ENCODE results near the gene RALY.

RALY gene

GRCh38 chr20:34102342-34102741, 108.6 kb downstream of the RALY start:
- no peak for DNase-seq (ENCODE audit: low read depth in 2 of 3, low spot score in 1 of 3)

- no peak for DNase-seq (ENCODE audit: low read depth in 2 of 3, low spot score in 1 of 3)
These were observed 110.3 kb downstream of the RALY start for GRCh38 chr20:34104059-34104458.

DNA sequence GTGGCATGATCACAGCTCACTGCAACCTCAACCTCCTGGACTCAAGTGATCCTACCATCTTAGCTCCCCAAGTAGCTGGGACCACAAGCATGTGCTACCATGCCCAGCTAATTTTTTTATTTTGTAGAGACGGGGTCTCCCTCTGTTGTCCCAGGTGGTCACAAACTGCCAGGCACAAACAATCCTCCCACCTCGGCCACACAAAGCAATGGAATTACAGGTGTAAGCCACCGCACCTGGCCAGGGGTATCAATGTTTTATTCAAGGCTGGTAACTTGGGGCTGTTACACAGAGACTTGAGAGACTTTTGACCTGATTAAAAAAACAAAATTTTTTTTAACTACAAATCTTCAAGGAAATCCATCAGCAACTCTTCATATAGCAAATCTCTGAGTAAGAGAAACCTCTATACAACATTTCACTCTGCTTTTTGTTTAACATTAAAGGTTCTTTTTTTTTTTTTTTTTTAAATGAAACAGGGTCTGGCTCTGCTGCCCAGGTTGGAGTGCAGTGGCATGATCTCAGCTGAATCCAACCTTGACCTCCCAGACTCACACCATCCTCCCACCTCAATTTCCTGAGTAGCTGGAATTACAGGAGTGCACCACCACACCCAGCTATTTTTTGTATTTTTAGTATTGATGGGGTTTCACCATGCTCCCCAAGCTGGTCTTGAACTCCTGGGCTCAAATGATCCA, 112.4 kb downstream of the RALY start:
- no peak for DNase-seq (ENCODE audit: low read depth in 2 of 3, low spot score in 1 of 3)

- no peak for DNase-seq (ENCODE audit: low read depth in 2 of 3, low spot score in 1 of 3)
These were observed 115.0 kb downstream of the RALY start for GRCh38 chr20:34108616-34109174.

DNA sequence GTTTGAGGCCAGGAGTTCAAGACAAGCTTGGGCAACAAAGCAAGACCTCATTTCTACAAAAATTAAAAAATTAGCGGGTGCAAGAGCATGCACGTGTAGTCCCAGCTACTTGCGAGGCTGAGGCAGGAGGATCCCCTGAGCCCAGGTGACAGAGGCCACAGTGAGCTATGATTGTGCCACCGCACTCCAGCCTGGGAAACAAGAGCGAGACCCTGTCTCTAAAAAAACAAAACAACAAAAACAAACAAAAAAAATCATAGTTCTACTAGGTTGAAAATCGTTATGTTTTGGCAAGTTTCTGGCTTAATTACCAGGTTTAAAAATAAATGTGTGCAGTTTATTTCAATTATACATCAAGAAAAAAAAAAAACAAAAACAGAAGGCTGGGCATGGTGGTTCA, 115.7 kb downstream of the RALY start:
- no peak for DNase-seq (ENCODE audit: low read depth in 2 of 3, low spot score in 1 of 3)

- no peak for DNase-seq (ENCODE audit: low read depth in 2 of 3, low spot score in 1 of 3)
These were observed 116.5 kb downstream of the RALY start for GRCh38 chr20:34110025-34110744.

- no peak for DNase-seq (ENCODE audit: low read depth in 2 of 3, low spot score in 1 of 3)
These were observed 117.3 kb downstream of the RALY start for GRCh38 chr20:34110745-34111641.

DNA sequence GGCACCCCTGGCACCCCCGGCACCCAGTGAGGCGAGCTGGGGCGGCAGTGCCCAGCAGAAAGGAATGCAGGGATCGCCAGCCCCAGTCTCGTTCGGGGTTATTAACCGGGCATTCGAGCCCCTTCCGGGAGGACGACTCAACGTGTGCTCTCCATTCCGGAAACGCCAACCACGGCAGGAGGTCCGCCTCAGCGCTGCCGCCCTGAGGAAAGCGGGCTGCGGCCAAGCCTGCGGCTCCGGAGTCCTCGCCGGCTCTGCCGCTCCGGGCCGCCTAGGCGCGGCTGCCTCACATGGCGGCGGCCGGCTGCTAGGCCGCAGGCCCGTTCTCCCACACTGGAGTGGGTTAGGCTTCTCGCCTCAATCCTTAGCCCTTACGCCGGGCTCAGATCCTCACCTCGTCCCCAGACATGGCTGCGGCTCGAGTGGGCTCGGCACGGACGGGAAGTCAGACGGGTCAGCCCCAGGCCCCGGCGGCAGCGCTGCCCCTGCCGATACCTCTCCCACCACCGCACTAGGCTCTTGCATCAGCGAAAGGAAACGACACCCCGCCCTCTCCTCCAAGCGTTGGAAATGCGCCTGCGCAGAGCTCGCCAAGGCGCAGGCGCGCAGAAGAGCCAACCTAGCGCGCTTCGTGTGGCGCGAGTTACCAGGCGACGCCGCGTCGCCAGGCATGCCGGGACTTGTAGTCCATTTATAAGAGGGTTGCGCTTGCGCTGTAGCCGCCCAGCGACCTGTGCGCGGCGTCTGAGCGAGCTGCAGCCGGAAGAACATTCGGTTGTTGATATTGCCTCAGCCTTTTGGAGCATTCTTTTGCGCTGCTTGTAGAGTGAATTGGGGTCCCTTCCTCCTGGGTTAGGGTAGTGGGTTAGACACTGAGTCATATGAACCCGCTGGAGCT, 118.2 kb downstream of the RALY start, which contains the start of gene EIF2S2:
Gene EIF2S2, minus strand, starts transcription at position 542 of the 898 bp plus-strand sequence. Its CDS starts 133 bp downstream, at position 409.
- DNase-seq (ENCODE audit: low read depth in 2 of 3, low spot score in 1 of 3), result peak; percentile 84 to 91 (median 90)

DNA sequence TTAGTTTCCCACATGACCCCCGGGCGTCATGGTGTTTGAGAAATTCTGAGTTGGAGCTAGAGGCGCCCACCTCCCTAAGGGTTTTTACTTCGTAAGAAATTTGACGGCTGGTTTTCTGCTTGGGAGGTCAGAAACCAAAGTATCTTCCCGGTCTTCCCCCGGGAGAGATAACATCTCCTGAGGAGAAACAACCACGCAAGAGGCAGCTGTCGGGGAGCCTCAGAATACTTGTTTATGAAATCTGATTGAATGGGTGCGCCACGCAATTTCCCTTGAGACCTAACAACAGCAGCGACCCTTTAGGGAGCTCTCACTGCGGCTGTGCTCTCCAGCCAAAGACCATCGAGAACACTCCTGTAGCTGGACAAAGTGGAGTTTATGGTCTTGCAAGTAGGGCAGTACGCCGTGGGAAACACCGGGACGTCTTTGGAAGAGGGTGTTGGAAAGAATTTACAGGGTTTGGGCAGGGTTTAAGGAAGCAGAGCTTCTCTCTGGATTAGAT, 118.9 kb downstream of the RALY start:
- DNase-seq (ENCODE audit: low read depth in 2 of 3, low spot score in 1 of 3), result no peak

DNA sequence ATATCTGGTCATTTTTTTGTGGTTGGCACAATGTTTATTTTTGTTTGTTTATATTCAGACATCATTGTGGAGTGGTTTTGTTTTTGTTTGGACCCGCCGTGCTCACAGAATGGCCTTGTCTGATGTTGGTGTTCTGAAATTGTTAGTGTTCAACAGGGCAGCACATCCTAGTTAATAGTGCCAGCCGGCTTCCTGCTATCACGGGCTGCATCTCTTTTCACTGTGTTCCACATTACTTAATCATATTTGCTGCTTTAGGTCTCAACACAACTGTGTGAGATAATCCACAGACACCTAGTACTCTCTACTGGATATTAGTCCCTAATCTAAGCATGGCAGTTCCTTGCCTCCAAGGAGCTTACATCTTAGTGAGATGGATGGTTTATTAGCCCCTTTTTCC, 121.1 kb downstream of the RALY start:
- no peak for DNase-seq (ENCODE audit: low read depth in 2 of 3, low spot score in 1 of 3)

DNA sequence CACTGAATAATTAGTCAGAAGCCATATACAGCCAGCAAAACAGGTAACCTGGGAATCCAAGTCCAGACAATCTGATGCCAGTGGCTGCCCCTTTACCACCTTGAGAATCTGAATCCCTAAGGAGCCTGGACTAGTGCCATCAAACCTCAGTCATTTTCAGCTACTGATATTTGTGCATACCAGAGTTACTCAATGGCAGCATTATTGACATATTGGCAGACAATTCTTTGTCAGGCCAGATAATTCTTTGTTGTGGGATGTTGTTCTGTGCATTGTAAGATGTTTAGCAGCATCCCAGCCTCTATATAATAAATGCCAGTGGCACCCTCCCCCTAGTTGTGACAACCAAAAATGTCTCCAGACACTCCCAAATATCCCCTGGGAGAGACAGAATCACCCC, 121.5 kb downstream of the RALY start:
- DNase-seq (ENCODE audit: low read depth in 2 of 3, low spot score in 1 of 3), result no peak

GRCh38 chr20:34120213-34120612, 126.5 kb downstream of the RALY start:
- DNase-seq (ENCODE audit: low read depth in 2 of 3, low spot score in 1 of 3), result no peak

GRCh38 chr20:34122274-34122980, 128.7 kb downstream of the RALY start:
- DNase-seq (ENCODE audit: low read depth in 2 of 3, low spot score in 1 of 3), result no peak

- DNase-seq (ENCODE audit: low read depth in 2 of 3, low spot score in 1 of 3), result no peak
These were observed 129.6 kb downstream of the RALY start for GRCh38 chr20:34123309-34123708.

- DNase-seq (ENCODE audit: low read depth in 2 of 3, low spot score in 1 of 3), result no peak
These were observed 130.9 kb downstream of the RALY start for GRCh38 chr20:34124469-34125249.

GRCh38 chr20:34127792-34128191, 134.1 kb downstream of the RALY start:
- DNase-seq (ENCODE audit: low read depth in 2 of 3, low spot score in 1 of 3), result no peak

GRCh38 chr20:34129518-34130162, 135.9 kb downstream of the RALY start:
- peak; percentile 8 to 67 (median 18) for DNase-seq (ENCODE audit: low read depth in 2 of 3, low spot score in 1 of 3)

DNA sequence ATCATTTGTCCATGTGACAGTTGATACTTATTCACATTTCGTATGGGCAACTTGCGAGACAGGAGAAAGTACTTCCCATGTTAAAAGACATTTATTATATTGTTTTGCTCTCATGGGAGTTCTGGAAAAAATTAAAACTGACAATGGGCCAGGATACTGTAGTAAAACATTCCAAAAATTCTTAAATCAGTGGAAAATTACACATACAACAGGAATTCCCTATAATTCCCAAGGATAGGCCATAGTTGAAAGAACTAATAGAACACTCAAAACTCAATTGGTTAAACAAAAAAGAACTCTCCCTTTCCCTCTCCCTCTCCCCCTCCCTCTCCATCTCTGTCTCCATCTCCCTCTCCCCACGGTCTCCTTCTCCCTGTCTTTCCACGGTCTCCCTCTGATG, 137.8 kb downstream of the RALY start:
- no peak for DNase-seq (ENCODE audit: low read depth in 2 of 3, low spot score in 1 of 3)

All from stimulated activated CD4-positive, alpha-beta T cell treated with anti-CD3 and anti-CD28 coated beads, Interleukin-12 subunit alpha, Interleukin-12 subunit beta, amount 100 ng/mL, for 48 hours (primary cell).